GM18499 (cell line): ENCODE results near the gene ITPRIP.

Experiments used
- ATAC-seq: cut with Tn5 transposase; IDR thresholded peaks from one replicate; pipeline ENCODE4 v1.9.1; 2021; ENCODE audit warnings: moderate number of reproducible peaks; ENCODE audit not compliant: insufficient read depth, unreplicated experiment

ITPRIP gene

DNA sequence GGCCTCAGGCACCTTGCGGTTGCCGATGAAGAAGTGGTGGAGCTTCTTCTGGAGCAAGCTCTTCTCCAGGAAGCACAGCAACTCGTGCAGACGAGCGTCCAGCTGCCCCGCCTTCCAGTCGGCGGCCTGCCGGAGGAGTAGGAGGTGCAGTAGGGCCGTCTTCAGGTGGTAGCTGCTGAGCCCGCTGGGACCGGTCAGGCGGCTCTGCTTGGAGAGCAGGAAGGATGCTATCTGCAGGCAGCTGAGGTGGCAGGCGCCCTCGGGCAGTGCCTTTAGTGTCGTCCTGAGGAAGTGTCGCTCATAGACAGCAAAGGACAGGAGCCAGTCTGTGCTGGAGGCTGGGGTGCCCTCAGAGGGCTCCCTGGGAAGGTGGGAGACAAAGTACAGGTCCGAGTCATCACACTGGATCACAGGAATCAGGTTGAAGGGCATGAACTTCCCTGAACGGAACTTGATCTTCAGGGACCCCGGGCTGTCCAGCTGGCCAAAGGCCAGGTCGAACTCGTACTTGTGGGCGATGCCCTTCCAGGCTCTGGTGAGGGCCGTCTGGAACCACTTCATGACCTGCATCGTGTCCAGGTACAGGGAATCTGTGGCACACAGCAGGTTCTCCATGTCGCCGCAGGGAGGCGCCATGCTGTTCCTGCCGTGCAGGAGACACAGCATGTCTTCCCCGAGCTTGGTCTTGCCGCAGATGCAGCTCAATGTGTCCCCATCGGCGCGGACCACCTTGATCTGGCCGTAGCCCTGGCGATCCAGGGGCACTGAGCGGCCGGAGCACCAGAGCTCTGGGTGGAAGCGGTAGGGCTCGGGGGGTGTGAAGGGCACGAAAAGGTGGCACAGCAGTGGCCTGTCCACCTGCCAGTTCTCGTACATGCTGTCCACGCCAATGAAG lies 23.4 kb downstream of the ITPRIP start:
- ATAC-seq = no peak

DNA sequence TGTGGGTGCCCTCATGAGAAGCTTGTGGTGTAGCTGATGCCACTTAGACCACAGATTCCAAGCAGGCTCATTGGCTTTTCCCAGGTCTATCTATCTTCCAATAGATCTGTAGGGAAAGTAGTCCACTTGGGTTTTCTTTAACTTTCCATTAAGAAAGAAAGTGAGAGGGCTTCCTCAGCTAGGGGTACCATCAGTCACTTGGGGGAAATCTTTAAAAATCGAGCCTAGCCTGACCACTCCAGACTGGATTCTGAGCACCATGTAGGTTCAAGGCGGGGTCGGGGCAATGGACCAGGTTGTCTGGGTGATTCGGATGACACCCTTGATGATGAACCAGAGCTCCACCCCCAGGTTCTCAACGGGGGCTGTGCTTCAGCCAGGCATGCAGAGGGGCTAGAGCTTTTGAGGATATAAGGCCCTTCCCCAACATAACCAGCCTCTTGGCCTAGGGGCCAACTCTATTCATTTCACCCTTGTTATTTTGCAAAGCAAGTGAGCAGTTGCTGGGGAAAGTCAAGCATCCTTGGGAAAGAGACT lies 27.0 kb downstream of the ITPRIP start:
- no peak for ATAC-seq

DNA sequence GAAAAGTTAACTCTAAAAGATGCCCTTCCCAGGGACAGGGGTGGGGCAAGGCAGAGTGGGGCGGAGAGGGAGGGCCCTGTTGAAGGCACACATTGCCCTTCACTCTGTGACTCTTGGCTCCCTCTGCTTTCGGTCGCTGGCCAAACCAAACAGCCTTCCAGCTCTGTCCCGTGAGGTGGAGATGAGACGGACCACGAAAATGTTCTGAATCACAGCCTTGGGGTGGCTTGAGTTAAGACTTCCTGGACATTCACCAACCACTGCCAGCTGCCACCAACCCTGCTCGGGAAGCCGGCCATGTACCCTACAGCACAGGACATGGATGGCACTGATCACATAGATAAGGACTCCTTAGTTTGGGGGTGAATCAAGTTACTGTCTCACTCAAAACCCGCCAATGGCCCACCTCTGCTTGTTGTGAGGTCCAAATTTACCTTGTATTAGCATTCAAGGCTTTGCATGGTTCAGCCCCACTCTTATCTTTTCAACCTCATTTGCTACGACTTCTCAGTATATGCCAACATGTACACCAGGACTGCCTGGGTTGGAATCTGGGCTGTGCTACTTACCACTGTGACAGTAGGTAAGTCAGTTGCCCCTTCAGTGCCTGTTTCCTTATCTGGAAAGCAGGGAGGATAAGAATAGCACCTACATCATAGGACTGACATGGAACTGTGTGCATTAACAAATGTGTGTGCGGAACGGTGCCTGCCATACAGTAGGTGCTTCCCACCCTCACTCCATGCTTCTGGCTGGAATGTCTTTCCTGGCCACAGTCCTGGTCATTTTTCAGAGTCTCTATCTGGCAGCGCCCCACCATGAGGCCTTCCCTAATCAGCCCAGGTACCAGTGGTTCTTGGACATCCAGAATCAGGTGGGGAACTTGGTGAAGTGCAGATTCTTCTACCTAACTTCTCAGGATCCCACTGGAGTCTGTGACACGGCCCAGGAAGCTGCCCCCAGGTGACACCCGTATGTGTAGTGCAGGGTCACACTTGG lies 28.0 kb downstream of the ITPRIP start:
- no peak for ATAC-seq

DNA sequence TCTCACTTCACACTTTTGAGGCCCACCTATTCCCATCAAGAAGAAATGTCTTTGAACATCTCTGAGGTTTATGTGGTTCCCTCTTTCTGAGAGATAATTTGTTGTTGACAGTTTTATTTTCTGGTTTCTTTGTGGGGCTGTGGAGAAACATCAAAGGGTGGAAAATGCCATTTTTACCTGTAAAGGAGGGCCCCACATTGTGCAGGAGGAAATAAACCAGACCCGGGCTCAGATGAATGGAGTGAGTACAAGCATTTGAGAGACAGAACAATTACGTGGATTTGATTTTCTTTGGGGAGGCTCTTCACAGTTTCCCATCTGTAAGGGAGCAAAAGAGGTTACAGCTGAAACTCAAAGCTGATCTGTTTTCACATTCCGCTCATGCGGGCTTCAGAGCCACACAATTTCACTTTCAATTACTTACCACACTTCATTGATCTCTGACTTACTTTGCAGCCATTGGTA lies 29.8 kb downstream of the ITPRIP start:
- peak; percentile 74 for ATAC-seq

DNA sequence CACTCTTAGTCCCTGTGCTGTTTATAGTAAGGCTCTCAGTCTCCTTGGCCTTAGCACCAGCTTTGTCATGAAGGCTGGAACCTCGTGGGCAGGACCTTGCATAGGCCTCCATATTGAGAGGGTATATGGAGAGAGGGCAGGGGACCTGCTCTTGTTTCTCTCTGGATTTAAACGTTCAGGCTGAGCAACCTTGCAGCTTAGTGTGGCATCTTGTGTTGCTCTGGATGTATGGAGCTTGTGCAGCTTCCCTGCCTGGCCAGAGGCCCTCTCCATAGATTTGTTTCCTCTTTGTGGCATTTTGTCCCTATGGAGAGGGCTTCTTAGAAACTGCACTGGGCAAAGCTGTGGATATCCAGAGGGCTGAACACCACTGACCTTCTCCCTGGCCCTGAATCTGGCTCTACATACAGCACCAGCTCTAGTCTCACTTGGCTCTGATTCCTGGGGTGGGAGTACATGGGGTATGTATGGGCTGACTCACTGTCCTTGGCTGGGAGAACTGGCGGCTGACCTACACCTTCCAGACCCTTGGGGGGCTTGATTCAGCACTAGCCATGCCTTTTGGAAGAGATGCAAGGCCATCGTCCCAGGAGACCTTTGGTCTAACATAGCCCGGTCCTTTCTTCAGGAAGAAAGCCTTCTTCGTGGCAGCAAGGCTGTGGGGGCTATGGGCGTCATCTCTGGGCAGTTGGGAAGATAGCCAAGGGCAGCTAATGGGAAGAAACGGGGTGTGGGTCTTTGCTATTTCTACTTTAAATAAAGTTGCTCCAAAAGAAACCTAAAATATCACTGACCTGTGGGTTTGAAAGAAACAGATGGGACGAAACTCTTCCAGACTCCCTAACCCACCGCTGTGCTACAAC lies 30.5 kb downstream of the ITPRIP start:
- ATAC-seq = no peak

DNA sequence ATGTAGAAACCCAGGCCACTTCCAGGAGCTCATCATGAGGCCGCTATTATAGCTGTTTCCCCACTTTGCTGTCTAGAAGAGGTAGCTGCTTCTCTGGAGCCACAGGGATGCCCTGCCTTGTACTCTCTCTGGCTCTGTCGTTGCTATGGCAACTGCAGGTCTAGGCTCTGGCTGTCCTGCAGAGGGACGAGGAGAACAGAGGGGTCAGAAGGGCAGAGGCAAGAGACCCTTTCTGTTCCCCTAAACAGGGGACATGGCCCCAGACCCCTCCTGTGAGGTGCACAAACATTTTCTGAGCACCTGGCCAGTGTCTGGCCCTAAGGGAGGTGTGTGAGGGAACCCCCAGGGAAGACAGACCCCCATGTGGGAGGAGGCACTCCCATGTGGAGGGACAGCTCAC lies 31.4 kb downstream of the ITPRIP start:
- ATAC-seq = no peak

DNA sequence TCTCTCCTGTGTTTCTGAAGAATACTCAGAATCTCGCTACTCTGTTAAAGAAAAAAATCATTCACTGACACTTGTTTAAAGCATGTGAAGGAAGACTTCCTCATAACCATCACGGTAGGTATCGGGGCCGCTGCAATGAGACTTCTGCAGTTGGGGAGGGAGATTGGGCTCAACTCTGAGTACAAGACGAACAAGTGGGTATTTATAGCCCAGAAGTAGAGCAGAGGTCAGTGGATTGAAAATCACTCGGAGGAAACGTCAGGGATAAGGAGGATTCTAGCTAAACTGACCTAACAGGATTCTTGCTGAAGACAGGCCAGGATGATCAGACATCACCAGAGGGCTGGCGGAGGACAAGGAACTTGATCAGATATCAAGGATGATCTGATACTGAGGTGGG lies 33.3 kb downstream of the ITPRIP start:
- ATAC-seq = no peak

DNA sequence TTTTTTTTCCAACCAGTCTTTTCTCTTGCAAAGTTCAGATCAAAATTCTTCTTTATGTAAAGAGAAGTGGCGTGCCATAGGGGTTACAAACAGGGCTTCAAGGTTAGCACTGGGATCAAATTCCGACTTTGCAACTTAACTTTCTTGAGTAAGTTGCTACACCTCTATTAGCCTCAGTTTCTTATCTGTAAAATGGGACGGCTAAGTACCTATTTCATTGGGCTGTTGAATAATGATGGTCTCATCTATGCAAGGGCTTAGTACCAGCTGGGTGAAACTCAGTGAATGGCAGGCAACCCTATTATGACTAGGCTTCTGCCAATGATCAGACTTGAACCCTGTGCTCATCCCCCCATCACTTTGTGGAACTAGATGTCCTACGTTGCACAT lies 33.9 kb downstream of the ITPRIP start:
- ATAC-seq = no peak

DNA sequence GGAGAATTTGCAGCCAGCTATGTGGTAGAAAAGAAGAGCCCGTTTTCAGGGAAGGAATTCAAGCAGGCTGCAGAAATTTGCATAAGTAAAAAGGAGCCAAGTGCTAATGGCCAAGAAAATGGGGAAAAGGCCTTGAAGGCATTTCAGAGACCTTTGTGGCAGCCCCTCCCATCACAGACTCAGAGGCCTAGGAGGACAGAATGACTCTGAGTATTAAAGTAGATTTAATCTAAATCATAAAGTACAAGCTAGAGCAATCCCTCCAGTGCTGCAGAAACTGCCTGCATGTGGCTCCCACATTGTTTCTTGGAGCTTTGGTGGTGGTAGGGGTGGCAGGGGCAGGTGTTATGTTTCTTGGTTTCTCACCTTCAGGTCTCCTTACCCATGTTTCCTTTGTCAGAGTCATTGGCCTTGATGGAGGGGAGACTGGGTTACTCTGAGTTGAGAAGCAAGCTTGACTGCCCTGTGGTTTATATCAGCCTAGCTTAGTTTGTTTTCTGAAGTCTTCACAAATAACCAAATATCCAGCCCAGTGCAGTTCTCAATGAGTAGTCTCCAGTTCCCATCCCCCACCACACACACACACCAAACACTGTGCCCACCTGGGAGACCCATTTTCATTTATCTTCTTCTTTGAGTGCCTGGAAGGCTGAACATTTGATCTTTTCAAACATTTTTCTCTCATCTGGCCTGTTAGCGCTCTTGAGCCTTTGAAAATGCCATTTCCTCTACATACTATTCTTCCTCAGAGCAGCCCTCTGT lies 34.5 kb downstream of the ITPRIP start:
- no peak for ATAC-seq

DNA sequence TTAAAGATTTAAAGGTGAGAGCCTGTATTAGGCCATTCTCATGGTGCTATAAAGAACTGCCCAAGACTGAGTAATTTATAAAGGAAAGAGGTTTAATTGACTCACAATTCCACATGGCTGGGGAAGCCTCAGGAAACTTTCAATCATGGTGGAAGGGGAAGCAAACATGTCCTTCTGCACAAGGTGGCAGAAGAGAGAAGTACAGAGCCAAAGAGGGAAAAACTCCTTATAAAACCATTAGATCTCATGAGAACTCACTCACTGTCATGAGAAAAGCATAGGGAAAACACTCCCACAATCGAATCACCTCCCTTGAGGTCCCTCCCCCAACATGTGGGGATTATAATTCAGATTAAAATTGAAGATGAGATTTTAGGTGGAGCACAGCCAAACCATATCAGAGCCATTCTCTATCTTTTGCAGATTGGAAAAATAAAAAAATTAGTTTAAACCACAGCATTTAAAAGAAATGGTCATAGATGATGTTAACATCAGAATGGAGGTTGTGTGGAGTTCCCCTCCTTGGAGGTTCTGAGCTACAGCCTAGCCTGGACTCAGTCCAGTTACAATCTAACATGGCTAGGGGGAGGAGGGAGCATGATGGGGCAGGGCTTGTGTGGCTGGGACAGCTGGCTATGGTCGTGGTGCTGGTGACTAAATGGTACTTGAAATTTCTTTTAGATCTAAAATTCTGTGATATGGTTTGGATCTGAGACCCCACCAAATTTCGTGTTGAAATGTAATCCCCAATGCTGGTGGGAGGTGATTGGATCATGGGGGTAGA lies 36.2 kb downstream of the ITPRIP start:
- ATAC-seq = no peak

DNA sequence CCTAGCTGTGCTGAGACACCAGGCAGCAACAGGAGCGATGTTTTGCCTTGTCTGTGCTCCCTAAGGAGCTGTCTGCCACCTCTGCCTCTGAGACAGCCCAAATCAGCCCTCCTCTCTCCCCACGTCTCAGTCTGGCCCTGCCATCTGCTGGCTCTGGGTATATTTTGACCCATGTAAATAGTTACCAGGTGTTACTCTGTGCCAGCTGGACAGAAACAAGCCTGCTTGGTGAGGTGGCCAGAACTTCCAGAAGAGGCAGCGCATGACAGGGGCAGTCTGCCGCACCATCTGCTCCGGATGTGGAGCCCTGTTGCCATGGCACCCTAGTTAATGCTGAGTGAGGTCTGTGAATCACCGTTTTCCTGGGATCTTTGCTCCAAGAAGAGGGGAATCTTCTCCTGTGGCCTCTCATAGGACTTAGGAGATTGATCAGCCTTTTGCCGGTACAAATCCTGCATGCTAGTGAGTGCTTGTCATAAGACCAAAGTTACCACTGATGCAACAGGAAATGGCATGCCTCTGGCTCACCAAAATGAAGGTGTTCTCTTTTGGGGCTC lies 37.5 kb downstream of the ITPRIP start:
- no peak for ATAC-seq

DNA sequence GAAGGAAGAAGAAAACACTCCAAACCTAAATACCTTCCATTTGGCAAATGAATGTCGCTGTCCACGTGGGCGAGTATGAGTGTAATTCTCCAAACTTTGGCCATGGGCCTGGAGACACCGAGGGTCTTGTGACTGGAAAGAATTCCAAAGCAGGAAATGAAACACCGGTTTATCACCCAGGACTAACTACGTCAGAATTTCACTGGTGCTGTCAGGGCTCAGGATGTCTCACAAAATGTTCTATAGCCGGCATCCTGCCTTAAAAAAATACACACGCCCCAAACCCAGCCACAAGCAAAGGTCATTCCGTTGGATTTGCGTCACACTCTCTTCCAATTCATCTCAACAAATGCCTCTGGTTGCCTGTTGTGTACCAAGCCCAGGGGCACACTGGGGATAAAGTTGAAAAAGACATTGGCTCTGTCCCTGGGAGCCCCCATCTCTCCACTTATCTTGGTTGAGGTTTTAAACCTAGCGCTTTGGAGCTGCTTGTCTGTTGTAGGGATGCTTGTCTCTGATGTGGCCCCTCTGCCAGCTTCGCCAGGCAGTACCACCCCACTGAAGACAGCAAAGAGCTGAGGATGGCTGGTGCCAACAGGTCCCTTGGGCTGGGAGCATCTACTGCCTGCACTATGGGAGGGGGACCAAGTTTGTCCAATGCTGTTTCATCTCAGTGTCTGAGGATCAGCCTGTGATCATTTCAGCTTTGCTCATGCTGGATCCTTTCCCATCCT lies 38.1 kb downstream of the ITPRIP start:
- no peak for ATAC-seq

DNA sequence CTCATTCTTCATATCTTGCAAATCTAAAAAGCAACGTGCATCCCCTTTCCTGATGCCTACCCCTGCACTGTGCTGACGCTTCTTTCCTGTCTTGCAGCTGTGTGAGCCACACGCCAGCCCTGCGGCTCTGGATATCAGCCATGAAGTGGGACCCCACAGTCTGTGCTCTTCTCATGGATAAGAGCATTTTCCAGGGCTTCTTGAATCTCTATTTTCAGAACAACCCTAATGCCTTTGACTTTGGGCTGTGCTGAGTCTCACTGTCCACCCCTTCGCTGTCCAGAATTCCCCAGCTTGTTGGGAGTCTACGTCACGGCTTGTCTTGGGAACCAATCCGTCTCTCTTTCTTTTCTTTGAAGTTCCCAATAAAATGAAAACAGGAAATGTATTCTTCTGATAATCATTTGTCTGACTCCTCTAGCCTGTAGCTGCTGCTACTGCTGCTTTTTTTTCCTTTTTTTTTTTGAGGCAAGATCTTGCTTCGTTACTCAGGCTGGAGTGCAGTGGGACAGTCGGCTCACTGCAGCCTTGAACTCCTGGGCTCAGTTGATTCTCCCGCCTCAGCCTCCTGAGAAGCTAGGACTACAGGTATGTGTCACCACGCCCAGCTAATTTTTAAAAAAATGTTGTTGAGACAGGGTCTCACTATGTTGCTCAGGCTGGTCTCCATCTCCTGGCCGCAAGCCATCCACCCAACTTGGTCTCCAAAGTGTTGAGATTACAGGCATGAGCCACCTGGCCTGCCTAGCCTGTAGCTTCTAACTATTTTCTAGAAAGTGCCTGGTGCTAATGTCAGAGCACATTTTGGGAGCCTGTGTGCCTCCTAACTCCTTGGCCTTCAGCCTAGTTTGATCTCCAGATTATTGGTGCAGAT lies 39.0 kb downstream of the ITPRIP start:
- no peak for ATAC-seq

DNA sequence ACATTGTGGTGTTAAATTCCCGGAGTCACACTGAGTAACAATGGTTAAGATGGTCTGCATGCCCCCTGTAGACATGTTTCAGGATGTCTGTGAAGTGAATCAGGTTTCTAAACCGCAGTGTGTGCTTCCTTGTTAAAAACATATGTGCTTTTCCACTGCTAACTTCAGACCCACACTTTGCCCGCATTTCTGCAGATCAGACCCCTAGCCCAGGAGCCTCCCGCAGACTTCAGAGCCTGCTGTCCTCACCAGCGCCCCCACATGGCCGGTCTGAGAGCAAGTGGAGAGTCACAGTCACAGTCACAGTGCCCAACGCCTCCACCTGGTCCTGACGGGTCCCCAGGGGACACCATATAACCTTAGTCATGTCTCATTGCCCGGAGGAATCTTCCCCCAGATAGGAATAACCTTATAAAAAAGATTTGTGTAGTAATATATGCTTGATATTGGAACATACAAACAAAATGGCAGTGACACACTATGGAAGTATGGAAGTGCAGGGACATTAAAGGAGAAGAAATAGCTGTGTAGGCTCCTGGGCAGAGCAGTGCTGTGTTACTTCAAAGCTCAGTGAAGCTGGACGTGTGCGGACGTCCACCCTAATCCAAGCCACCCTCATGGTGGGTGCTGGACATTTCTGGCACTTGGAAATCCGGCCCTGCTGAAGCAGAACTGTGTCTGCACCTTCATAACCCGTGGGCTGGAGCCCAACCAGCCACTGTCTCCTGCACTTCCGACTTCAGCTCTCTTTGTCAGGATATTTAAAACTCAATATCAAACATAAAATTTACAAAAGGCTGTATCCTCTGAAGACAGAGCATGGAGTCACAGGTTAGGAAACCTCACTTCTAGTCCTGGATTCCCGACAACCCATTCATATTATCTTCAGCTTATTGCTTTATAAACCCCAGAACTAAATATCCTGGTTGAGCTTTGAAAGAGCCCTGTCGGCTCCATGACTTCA lies 40.3 kb downstream of the ITPRIP start:
- ATAC-seq = no peak

DNA sequence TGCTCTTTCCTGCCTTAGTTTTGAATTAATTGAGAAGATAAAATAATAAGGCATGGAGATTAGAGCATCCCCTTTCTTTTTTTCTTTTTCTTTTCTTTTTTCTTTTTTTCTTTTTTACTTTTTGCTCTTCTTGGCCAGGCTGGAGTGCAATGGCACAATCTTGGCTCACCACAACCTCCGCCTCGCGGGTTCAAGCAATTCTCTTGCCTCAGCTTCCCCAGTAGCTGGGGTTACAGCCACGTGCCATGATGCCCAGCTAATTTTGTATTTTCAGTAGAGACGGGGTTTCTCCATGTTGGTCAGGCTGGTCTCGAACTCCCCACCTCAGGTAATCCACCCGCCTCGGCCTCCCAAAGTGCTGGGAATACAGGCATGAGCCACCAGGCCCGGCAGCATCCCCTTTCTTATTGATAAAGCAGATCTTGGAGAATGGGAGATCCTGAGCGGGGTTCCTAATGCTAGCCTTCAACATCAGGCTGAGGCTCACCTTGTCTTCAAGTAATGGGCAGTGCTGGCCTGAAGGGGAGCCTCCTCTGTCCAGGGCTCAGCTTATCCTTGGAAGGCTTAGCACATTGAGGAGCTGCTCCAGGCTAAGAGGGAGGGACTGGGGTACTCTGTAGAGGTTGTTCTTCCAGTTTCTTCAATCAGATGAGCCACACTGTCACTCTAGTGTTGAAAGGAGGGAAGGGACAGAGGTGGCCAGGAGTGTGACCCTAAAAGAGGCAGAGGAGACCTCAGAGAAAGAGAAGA lies 41.4 kb downstream of the ITPRIP start:
- ATAC-seq = no peak
